Measurements from ENCODE around the gene C3AR1. TPM values are rescaled to one million over a fixed set of nuclear protein-coding genes. Genes with fewer than 3 reads are reported as not detected.

Gene C3AR1
- total RNA-seq, 1 donor from 2014 or later, result not detected

DNA sequence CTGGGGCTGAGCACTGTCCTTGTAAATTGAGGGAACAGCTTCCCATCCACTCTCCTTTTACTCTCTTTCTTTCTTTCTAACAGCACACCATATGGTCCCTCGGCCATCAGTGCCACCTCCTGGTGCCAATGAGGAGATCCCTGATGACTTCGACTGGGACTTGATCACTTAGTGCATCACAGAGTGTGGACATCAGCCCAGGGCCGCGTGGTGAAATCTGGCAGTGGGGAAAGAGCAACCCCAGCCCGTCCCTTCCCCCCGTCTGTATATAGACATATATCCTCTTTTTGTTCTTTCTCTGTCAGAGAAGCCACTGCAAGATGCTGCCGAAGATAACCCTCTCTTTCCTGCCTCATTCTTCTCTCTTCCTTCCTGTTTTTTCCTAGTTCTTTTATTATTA, 13.5 kb downstream of the C3AR1 start:
- H3K27me3 Mint-ChIP-seq (ENCODE audit: low read depth), result no peaks in the 10 kb centered on the region
- H3K4me1 Mint-ChIP-seq, result peaks cover 4% of the 10 kb centered on the region
- no peak for TF ChIP-seq CTCF (IDR thresholded peaks at IDR 0.05; ENCODE audit: unreplicated experiment)
- no peak for DNase-seq (ENCODE audit: low spot score in 2 of 2, unreplicated experiment in 2 of 2)
- no peak overlapping the region for H3K4me3 Mint-ChIP-seq
- H3K27ac Mint-ChIP-seq, result no peak overlapping the region
- peaks cover 39% of the 10 kb centered on the region for H3K36me3 Mint-ChIP-seq
- no peaks in the 10 kb centered on the region for H3K9me3 Mint-ChIP-seq

- H3K4me3 Mint-ChIP-seq, result no peak overlapping the region
- no peaks in the 10 kb centered on the region for H3K4me1 Mint-ChIP-seq
- DNase-seq (ENCODE audit: low spot score in 2 of 2, unreplicated experiment in 2 of 2), result no peak
- peaks cover 44% of the 10 kb centered on the region for H3K36me3 Mint-ChIP-seq
- TF ChIP-seq CTCF (IDR thresholded peaks at IDR 0.05; ENCODE audit: unreplicated experiment), result no peak
- no peaks in the 10 kb centered on the region for H3K27me3 Mint-ChIP-seq (ENCODE audit: low read depth)
- H3K27ac Mint-ChIP-seq, result no peak overlapping the region
- no peaks in the 10 kb centered on the region for H3K9me3 Mint-ChIP-seq
Observed at GRCh38 chr12:8050600-8051250, 15.4 kb downstream of the C3AR1 start.

DNA sequence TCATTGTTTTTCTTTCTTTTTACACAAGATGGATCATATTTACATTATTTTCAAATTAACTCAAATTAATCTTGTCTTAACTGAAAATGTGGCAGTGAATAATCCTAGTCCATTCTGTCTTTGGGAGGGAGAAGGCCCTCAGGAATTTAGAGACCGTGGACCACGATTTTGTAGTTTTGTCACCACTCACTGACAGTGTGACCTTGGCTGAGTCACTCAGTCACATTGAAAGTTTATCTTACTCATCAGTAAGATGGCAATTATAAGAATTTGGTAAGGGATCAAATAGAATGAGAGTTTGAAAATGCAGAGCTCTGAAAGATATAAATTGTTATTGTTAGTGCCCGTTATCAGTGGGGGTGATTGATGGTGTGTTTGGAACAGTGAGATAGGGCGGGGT, 17.3 kb downstream of the C3AR1 start:
- DNase-seq (ENCODE audit: low spot score in 2 of 2, unreplicated experiment in 2 of 2), result no peak
- TF ChIP-seq CTCF (IDR thresholded peaks at IDR 0.05; ENCODE audit: unreplicated experiment), result no peak
- H3K27me3 Mint-ChIP-seq (ENCODE audit: low read depth), result no peaks in the 10 kb centered on the region
- no peaks in the 10 kb centered on the region for H3K4me1 Mint-ChIP-seq
- peaks cover 42% of the 10 kb centered on the region for H3K36me3 Mint-ChIP-seq
- H3K4me3 Mint-ChIP-seq, result no peak overlapping the region
- H3K9me3 Mint-ChIP-seq, result no peaks in the 10 kb centered on the region
- no peak overlapping the region for H3K27ac Mint-ChIP-seq

- no peaks in the 10 kb centered on the region for H3K27me3 Mint-ChIP-seq (ENCODE audit: low read depth)
- H3K4me1 Mint-ChIP-seq, result no peaks in the 10 kb centered on the region
- no peak overlapping the region for H3K4me3 Mint-ChIP-seq
- H3K27ac Mint-ChIP-seq, result no peak overlapping the region
- H3K9me3 Mint-ChIP-seq, result no peaks in the 10 kb centered on the region
- TF ChIP-seq CTCF (IDR thresholded peaks at IDR 0.05; ENCODE audit: unreplicated experiment), result no peak
- DNase-seq (ENCODE audit: low spot score in 2 of 2, unreplicated experiment in 2 of 2), result no peak
- H3K36me3 Mint-ChIP-seq, result peaks cover 46% of the 10 kb centered on the region
Observed at GRCh38 chr12:8047842-8048241, 18.3 kb downstream of the C3AR1 start.

DNA sequence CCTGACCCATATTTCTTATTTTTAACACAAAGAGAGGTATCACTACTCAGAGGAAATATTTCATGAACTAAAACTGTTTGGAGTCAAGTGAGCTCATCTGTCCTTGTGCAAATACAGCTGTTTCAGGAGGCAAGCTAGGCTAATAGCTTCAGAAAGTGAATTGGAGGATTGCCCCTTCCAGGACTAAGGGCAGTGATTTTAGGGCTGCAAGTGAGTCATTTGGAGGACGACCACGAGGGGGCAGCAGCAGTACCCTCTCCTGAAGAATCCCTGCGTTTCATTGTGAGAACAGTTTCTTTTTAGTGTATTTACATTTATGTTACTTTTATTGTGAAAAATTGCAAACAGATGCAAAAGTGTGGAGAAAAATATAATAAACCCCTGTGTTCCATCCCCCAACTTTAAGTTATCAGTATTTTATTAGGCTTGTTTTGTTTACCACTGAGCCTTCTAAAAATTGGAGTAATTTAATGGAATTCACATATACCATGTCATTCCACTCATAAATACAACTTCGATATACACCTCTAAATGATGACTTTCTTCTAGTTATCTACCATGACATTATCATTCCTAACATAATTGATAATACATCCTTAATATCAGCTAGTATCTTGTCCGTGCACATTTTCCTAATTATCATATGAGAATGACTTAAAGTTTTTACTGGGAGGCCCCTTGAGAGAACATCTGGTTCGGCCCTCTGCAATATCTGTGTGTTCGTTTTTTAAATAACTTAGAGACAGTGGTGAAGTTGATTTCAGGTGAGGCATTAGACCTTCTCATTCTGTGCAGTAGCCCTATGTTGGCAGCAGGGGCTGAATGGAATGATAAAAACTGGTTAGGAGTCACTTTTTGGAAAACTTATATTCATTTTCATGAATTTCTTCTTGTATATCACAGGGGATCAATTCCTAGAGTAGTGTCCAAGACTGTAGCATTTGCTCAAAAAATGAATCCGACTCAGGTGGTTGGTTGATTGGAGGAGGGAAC, 19.9 kb downstream of the C3AR1 start:
- H3K4me1 Mint-ChIP-seq, result no peaks in the 10 kb centered on the region
- H3K4me3 Mint-ChIP-seq, result no peak overlapping the region
- H3K27ac Mint-ChIP-seq, result no peak overlapping the region
- peaks cover 47% of the 10 kb centered on the region for H3K36me3 Mint-ChIP-seq
- TF ChIP-seq CTCF (IDR thresholded peaks at IDR 0.05; ENCODE audit: unreplicated experiment), result peak; percentile 84
- H3K27me3 Mint-ChIP-seq (ENCODE audit: low read depth), result no peaks in the 10 kb centered on the region
- H3K9me3 Mint-ChIP-seq, result no peaks in the 10 kb centered on the region
- peak; percentile 57 to 84 for DNase-seq (ENCODE audit: low spot score in 2 of 2, unreplicated experiment in 2 of 2)
